SK-N-SH (cell line): ENCODE data around the gene UPP1. TPM values are rescaled to one million over a fixed set of nuclear protein-coding genes. Genes with fewer than 3 reads are reported as not detected.
"Not testable (repeated sequence)": the region's sequence is repeated elsewhere in the genome, so short reads cannot be mapped to it uniquely, and the experiment has no call there.

Experiments
- CTCF ChIA-PET: fragments of 300-600, 350-600 bp; formaldehyde crosslinking; extraction: SDS; loops from one replicate; lab custom pipeline; 2021; lab: Yijun Ruan, JAX
- POLR2A ChIA-PET: fragments of 350-600 bp; sonication (Branson Sonifier 250); formaldehyde crosslinking; extraction: SDS; loops from one replicate; lab custom pipeline; 2020; ENCODE audit warnings: antibody characterized with exemption, inconsistent platforms; lab: Yijun Ruan, JAX
- DNase-seq: peaks from one replicate; pipeline ENCODE4 v3.0.0; 2012
- H2AFZ ChIP-seq: fragments of 200-600 bp; sonication (generic); 2 replicates; pipeline ENCODE4 v1.8.1; 2016; ENCODE audit warnings: antibody characterized with exemption, mild to moderate bottlenecking, low read depth
- H3F3A ChIP-seq: fragments of 200-600 bp; sonication (generic); replicated peaks from 2 replicates; pipeline ENCODE3; 2016; ENCODE audit warnings: antibody characterized with exemption, mild to moderate bottlenecking; ENCODE audit not compliant: insufficient read depth
- H3K27ac ChIP-seq, 2 experiments: fragments of 200-500 bp in 1 of 2; fragments of 200-600 bp in 1 of 2; sonication (Bioruptor generic) in 1 of 2; sonication (generic), shearing (Covaris generic) in 1 of 2; 2 replicates each; pipeline versions ENCODE4 v1.5.1 to v1.6.1; 2014 to 2016; ENCODE audit warnings: low read depth in 2 of 2, inconsistent platforms in 1 of 2, low read length in 1 of 2, mild to moderate bottlenecking in 1 of 2, mixed read lengths in 1 of 2
- H3K27me3 ChIP-seq: fragments of 200-600 bp; sonication (generic), shearing (Covaris generic); 2 replicates; pipeline ENCODE4 v1.6.1; 2016; ENCODE audit warnings: mixed run types; ENCODE audit not compliant: insufficient read depth
- H3K36me3 ChIP-seq, 2 experiments: fragments of 200-500 bp in 1 of 2; fragments of 200-600 bp in 1 of 2; sonication (Bioruptor generic) in 1 of 2; sonication (generic) in 1 of 2; replicated peaks in 1 of 2; 2 replicates each; pipeline versions ENCODE3 to v1.5.1; 2014 to 2016; ENCODE audit warnings: low read length in 1 of 2, mild to moderate bottlenecking in 1 of 2; ENCODE audit not compliant: insufficient read depth in 2 of 2, control insufficient read depth in 1 of 2
- H3K4me1 ChIP-seq, 2 experiments: fragments of 200-500 bp in 1 of 2; fragments of 200-600 bp in 1 of 2; sonication (Bioruptor generic) in 1 of 2; sonication (generic), shearing (Covaris generic) in 1 of 2; 2 replicates each; pipeline versions ENCODE4 v1.5.1 to v1.6.1; 2014 to 2016; ENCODE audit warnings: low read depth in 1 of 2, low read length in 1 of 2, mixed run types in 1 of 2; ENCODE audit not compliant: insufficient read depth in 2 of 2, control insufficient read depth in 1 of 2
- H3K4me2 ChIP-seq: fragments of 200-600 bp; sonication (generic), shearing (Covaris generic); 2 replicates; pipeline ENCODE4 v1.6.1; 2017; ENCODE audit warnings: mixed run types
- H3K4me3 ChIP-seq, 2 experiments: fragments of 200-500 bp in 1 of 2; fragments of 200-600 bp in 1 of 2; sonication (Bioruptor generic) in 1 of 2; sonication (generic), shearing (Covaris generic) in 1 of 2; 2 replicates each; pipeline versions ENCODE4 v1.5.1 to v1.8.1; 2014 to 2016; ENCODE audit warnings: low read depth in 2 of 2, inconsistent platforms in 1 of 2, low read length in 1 of 2, mild to moderate bottlenecking in 1 of 2, mixed read lengths in 1 of 2, moderate library complexity in 1 of 2
- H3K79me2 ChIP-seq: fragments of 200-600 bp; sonication (generic); 2 replicates; pipeline ENCODE4 v1.8.1; 2017; ENCODE audit warnings: mild to moderate bottlenecking; ENCODE audit not compliant: insufficient read depth
- H3K9ac ChIP-seq: fragments of 200-600 bp; sonication (generic); 2 replicates; pipeline ENCODE4 v1.6.1; 2017; ENCODE audit warnings: mixed run types
- H3K9me2 ChIP-seq: fragments of 200-600 bp; sonication (generic); 2 replicates; pipeline ENCODE4 v1.6.1; 2017; ENCODE audit warnings: mixed run types
- H3K9me3 ChIP-seq: fragments of 200-600 bp; sonication (generic); 2 replicates; pipeline ENCODE4 v1.6.1; 2017; ENCODE audit warnings: mixed run types, mild to moderate bottlenecking, moderate library complexity
- H4K20me1 ChIP-seq: fragments of 200-600 bp; sonication (generic); 2 replicates; pipeline ENCODE4 v1.6.1; 2017; ENCODE audit warnings: mild to moderate bottlenecking, mixed run types; ENCODE audit not compliant: insufficient read depth
- EZH2phosphoT487 ChIP-seq: fragments of 200-600 bp; sonication (generic); IDR thresholded peaks from 2 replicates; pipeline ENCODE4 v1.6.1; 2017; ENCODE audit warnings: low read depth, mixed run types, mild to moderate bottlenecking, antibody characterized with exemption, moderate library complexity, borderline replicate concordance
- FOXM1 ChIP-seq: IDR thresholded peaks from 2 replicates; pipeline ENCODE4 v1.4.0; 2012; ENCODE audit warnings: low read depth, mild to moderate bottlenecking
- GABPA ChIP-seq: IDR thresholded peaks from 2 replicates; pipeline ENCODE4 v1.4.0; 2012; ENCODE audit warnings: low read depth, mild to moderate bottlenecking
- GATA2 ChIP-seq: sonication (generic); formaldehyde crosslinking; IDR thresholded peaks from 2 replicates; pipeline ENCODE4 v1.5.0; 2020; ENCODE audit warnings: mild to moderate bottlenecking, missing genetic modification reagents
- IRF3 ChIP-seq: fragments of 150-350 bp; IDR thresholded peaks from 2 replicates; pipeline ENCODE4 v1.6.1; 2016; ENCODE audit warnings: mild to moderate bottlenecking, low read depth, low read length
- MEF2A ChIP-seq: IDR thresholded peaks from 2 replicates; pipeline ENCODE4 v1.4.0; 2012; ENCODE audit warnings: low read depth, borderline replicate concordance
- NFIC ChIP-seq: IDR thresholded peaks from 2 replicates; pipeline ENCODE4 v1.4.0; 2012; ENCODE audit warnings: borderline replicate concordance
- NRF1 ChIP-seq: IDR thresholded peaks from 2 replicates; pipeline ENCODE4 v1.6.1; 2012; ENCODE audit warnings: low read depth, mild to moderate bottlenecking, low read length
- PBX3 ChIP-seq: IDR thresholded peaks from 2 replicates; pipeline ENCODE4; 2012
- RAD21 ChIP-seq: IDR thresholded peaks from 2 replicates; pipeline ENCODE4 v1.6.1; 2012; ENCODE audit warnings: mild to moderate bottlenecking, low read length
- RXRA ChIP-seq: IDR thresholded peaks from 2 replicates; pipeline ENCODE4 v1.4.0; 2012; ENCODE audit warnings: low read depth, mild to moderate bottlenecking, borderline replicate concordance
- SIN3A ChIP-seq: IDR thresholded peaks from 2 replicates; pipeline ENCODE4 v1.6.1; 2012; ENCODE audit warnings: low read depth, mild to moderate bottlenecking, low read length, moderate library complexity, borderline replicate concordance
- TAF1 ChIP-seq: IDR thresholded peaks from 2 replicates; pipeline ENCODE4 v1.6.1; 2012; ENCODE audit warnings: low read depth, mild to moderate bottlenecking, low read length, moderate library complexity, borderline replicate concordance
- USF1 ChIP-seq: IDR thresholded peaks from 2 replicates; pipeline ENCODE4 v1.4.0; 2012; ENCODE audit warnings: low read depth, borderline replicate concordance
- USF2 ChIP-seq: fragments of 150-350 bp; IDR thresholded peaks from 2 replicates; pipeline ENCODE4 v1.6.1; 2017; ENCODE audit warnings: antibody characterized with exemption, low read length, low read depth, borderline replicate concordance
- YY1 ChIP-seq: IDR thresholded peaks from 2 replicates; pipeline ENCODE4 v1.4.0; 2012; ENCODE audit warnings: low read depth, mild to moderate bottlenecking
- WGBS: methylation state at CpG from one replicate; pipeline ENCODE4 v1.1.6; 2017; ENCODE audit warnings: low lambda C conversion rate; 5-methylcytosine and 5-hydroxymethylcytosine counted together
- polyA plus RNA-seq, 3 experiments: library from polyadenylated mRNA; depleted of rRNA; stranded (reverse); fragments of >200 nt; gene quantifications; 2 replicates each; pipeline ENCODE4 v1.2.3, GENCODE V29; 2012

The UPP1 gene
- polyA plus RNA-seq, 1 of the 3 experiments (the other 2 are of a cell fraction) = 56.9 TPM

GRCh38 chr7:48082378-48082777 lies 6.7 kb upstream of the UPP1 start:
- peaks cover 24% of the 10 kb centered on the region for H3F3A ChIP-seq
- POLR2A ChIA-PET, H3K9ac ChIP-seq: not testable (repeated sequence)

GRCh38 chr7:48083114-48083830 lies 5.8 kb upstream of the UPP1 start:
- no peak for TF ChIP-seq IRF3
- no peak for TF ChIP-seq NFIC
- no peak for TF ChIP-seq RXRA
- no peak for TF ChIP-seq FOXM1
- TF ChIP-seq NRF1 = no peak
- no peak for TF ChIP-seq SIN3A
- no peak for TF ChIP-seq YY1
- no peak for TF ChIP-seq USF2
- no peak for TF ChIP-seq TAF1
- no peak for TF ChIP-seq USF1
- no peak for TF ChIP-seq MEF2A
- no peak for TF ChIP-seq GABPA
- no peak for TF ChIP-seq RAD21
- TF ChIP-seq EZH2phosphoT487 = no peak
- no peak for TF ChIP-seq PBX3
- TF ChIP-seq GATA2 (CRISPR knock-in tag) = no peak
- Histone ChIP-seq H3K9me2 (no peaks in the 10 kb centered on the region), H4K20me1 (no peaks in the 10 kb centered on the region), H3K9me3 (no peaks in the 10 kb centered on the region), H3K79me2 (no peaks in the 10 kb centered on the region), H3F3A (peaks cover 31% of the 10 kb centered on the region), H3K9ac (no peak overlapping the region), H3K4me3 (no peak overlapping the region), H3K27me3 (no peaks in the 10 kb centered on the region), H3K27ac (no peak overlapping the region), H3K36me3 (no peaks in the 10 kb centered on the region), H3K4me1 (peaks cover 8 to 37% of the 10 kb centered on the region in 2 experiments), H2AFZ (no peak overlapping the region), H3K4me2 (no peak overlapping the region)
- ChIA-PET CTCF (interaction anchor here (0.6 to 8.4 kb wide), 4 partner anchors 21 to 1551 kb away, joined by 3 to 63 read pairs (median 7); no protein-coding TSS in a partner anchor), POLR2A (no interaction called here)
- 83% methylated on average over 6 of the region's 6 CpGs for WGBS
- no peak for DNase-seq

More at GRCh38 chr7:48082378-48082777, 6.7 kb upstream of the UPP1 start:
- DNase-seq, H3K79me2 ChIP-seq, H3K9me3 ChIP-seq, H3K36me3 ChIP-seq, H4K20me1 ChIP-seq, H3K4me3 ChIP-seq, H3K4me2 ChIP-seq, H2AFZ ChIP-seq, H3K27me3 ChIP-seq, H3K9me2 ChIP-seq, H3K27ac ChIP-seq: not testable (repeated sequence)
- CTCF ChIA-PET = interaction anchor here (0.9 to 2.7 kb wide), 3 partner anchors 17 to 137 kb away, joined by 3 to 9 read pairs (median 4); no protein-coding TSS in a partner anchor
- peaks cover 8 to 28% of the 10 kb centered on the region in 2 experiments for H3K4me1 ChIP-seq
